HG03103 (cell line): ENCODE results near the gene BLOC1S1.

Experiments used
- ATAC-seq: cut with Tn5 transposase; IDR thresholded peaks from one replicate; pipeline ENCODE4 v1.9.1; 2021; ENCODE audit warnings: low read depth; ENCODE audit not compliant: unreplicated experiment

BLOC1S1 gene

DNA sequence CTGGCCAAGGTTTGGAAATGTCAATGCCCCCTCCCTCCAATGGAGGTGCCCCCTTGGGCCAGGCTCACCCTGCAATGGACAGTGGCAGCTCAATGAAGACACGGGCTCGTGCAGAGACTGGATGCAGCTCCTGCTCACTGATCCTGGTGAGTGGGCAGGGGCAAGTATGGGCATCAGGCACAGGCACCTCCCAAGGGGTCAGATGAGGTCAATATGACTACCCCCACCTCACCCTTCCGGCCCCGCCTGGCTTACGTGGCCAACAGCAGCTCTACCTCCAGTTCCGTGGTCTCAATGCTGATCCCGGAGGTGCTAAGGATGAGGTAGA lies 21.7 kb upstream of the BLOC1S1 start:
- ATAC-seq, result no peak

GRCh38 chr12:55694651-55695050 lies 21.2 kb upstream of the BLOC1S1 start:
- no peak for ATAC-seq

DNA sequence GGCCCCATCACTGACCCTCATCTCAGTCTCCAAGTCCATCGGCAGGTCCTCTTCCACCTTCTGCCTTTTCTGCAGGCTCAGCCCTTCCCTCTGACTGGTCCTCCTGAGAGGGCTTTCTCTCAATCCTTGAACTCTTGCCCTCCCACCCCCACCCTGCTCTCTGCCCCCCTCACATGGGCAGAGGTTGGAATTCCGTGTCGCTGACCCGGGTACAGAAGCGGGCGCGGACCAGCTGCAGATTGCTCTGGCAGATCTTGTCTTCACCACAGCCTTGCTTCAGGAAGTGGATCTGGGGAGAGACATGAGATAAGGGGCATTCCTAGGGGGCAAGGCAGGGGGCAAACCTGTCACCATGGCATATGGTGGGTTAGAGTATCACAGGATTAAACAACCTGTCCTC lies 20.5 kb upstream of the BLOC1S1 start:
- no peak for ATAC-seq

DNA sequence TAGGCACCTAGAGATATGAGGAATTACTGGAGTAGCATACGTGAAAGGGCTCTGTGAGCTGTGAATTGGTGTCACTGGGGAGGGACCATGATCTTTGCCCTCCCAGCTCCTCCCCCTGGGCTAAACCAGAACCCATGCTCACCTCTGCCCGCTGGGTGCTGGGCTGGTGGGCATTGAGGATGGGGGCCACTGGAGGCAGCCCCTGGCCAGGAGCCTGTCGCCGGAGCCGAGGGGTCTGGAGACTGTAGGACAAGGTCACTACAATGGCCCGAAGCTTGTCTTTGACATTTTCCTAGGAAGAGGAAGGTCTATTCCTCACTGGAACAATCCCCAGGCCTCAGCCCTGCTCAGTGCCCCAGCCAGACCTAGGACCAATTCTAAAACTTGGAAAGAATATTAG lies 19.7 kb upstream of the BLOC1S1 start:
- ATAC-seq, result no peak

DNA sequence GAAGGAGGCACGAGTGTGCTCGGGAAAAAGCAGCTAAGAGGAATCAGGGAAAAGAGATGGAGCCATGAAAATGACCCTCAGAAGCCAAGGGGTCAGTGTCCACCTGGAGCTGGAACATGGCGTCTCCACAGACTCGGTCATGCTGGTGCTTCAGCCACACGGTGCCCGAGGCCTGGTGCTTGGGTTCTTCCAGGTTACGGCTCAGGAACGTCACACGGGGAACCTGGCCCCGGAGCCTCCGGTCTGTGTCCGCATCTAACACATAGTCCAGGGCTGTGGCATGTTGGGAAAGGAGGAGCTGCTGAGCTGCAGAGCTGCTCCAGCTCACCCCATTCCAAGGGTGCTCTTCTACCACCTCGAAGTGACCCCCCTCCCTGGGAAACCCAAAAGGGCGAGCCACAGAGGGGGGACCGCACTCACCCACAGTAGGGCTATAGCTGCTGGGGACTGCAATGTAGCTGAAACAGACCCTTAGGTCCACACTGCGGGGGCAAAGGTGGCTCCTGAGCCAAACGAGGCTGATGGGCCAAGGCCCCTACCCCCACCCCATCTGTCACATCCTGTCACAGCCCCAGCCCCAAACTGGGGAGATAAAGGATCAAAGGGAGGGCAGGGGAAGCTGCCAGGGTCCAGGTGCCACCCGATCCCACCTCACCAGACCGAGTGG lies 18.9 kb upstream of the BLOC1S1 start:
- no peak for ATAC-seq

GRCh38 chr12:55697686-55698085 lies 18.2 kb upstream of the BLOC1S1 start:
- no peak for ATAC-seq

- ATAC-seq, result no peak
These were observed 17.4 kb upstream of the BLOC1S1 start for GRCh38 chr12:55698241-55698955.

DNA sequence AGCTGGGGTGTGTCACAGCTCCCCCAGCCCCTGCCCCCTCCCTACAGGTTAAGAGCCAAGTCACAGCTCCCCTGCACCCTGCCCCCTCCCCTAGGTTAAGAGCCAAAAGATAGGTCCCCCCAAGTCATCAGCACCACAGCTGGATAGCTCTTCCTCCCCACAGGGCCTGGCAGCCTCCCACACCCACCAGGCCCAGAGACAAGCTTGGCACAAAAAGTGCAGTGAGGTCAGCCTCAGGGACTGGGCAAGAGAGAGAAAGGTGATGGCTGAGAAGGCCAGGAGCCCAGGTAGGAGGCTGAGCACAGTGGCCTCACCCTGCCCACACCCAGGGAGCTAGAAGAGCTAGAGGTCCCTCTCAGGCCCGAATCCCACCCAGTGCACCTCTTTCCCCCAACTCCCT lies 16.9 kb upstream of the BLOC1S1 start:
- no peak for ATAC-seq

DNA sequence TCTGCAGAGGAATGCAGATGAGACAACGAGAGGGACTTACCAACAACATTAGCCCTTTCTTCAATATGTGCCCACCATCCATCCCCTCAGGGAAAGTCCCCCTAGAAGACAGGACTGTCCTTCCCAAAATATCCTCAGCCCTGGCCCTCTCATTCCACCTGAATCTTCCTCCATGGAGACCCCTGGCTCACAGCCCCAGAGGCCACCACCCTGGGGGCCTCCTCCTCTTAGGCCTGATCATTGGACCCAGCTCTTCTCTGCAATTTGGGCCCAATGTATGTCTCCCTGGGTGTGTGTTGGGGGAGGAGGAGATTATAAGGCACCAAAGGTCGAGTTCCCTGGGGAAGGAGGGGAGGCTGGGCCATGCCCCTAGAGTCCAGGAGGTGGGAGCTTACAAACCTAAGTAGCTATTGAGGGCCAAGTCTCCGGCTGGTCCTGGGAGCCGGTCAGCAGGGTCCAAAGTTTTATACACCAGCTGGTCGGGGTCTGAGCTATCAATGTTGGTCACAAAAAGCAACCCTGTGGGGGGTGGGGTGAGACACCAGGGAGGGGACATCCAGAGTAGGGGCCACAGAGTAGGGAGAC lies 16.3 kb upstream of the BLOC1S1 start:
- ATAC-seq, result no peak

- no peak for ATAC-seq
These were observed 15.4 kb upstream of the BLOC1S1 start for GRCh38 chr12:55700255-55701018.

DNA sequence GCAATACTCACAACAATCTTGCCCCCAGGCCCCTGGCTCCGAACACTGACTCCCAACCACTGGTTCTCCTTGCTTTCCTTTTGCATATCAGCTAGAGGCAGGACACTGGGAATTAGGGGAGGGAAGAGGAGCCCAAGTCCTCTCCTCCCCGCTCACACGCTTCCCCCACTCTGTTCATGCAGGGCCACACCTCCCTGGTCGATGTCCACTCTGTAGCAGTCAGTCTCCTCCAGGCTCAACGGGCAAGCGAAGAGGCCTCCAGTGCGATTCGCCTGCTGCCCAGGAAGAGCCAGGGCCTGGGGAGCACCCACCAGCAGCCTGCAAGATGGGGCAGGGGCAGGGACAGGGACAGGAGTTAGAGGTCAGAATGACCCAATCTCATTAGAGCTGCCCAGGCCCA lies 13.0 kb upstream of the BLOC1S1 start:
- ATAC-seq, result no peak

DNA sequence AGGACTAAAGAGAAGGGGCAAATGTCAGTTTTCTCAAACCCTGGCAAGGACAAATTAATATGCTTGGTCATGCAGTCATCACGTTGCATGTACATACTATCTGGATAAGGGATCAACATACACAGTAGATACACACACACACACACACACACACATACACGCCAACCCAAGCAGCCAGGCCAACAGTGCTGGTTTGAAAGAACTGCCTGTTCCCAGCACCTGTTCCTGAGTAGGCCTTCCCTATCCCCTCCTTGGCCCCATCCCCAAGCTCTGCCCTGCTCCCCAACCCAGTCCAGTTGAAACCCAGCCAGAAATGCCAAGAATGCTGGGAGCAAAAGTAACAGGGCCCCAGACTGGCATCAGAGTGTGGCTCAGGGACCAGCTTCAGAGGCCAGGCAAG lies 12.6 kb upstream of the BLOC1S1 start:
- no peak for ATAC-seq

DNA sequence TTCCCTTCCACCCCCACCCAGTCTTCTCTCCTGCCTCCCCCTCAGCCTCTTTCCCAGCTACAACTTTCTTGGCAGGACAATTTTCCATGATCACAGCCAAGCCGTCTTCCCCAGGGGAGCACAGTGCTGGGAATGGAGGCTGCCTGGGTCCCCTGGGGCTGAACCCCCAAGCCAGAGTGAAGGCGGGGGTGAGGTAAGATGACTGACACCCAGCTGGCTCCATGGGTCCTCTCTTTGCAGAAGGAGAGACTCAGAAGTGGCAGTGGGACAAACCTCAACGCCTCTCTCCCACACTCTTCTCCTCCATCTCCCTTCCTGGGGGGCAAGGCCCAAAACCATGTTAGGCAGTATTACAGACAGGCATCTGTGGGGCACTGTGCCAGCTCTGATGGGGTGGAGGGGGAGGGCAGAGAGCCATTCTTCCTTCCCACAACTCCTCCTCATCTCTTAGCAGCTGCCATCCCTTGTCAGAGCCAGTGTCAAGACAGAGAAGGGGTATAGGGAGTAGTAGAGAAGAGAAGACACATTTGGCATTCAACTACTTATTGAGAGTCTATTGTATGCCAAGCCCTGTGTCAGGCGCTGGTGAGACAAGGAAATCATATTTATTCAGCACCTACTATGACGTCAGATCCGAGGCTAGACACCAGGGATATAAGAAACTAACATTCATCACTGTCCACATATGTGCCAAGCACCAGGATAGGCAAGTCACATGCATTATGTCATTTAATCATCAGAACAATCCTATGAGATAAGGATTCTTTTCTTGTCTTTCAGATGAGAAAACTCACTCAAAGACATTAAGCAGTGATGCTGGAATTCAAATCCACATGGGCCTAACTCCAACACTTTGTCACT lies 11.7 kb upstream of the BLOC1S1 start:
- no peak for ATAC-seq

GRCh38 chr12:55704824-55705718 lies 10.8 kb upstream of the BLOC1S1 start:
- no peak for ATAC-seq

DNA sequence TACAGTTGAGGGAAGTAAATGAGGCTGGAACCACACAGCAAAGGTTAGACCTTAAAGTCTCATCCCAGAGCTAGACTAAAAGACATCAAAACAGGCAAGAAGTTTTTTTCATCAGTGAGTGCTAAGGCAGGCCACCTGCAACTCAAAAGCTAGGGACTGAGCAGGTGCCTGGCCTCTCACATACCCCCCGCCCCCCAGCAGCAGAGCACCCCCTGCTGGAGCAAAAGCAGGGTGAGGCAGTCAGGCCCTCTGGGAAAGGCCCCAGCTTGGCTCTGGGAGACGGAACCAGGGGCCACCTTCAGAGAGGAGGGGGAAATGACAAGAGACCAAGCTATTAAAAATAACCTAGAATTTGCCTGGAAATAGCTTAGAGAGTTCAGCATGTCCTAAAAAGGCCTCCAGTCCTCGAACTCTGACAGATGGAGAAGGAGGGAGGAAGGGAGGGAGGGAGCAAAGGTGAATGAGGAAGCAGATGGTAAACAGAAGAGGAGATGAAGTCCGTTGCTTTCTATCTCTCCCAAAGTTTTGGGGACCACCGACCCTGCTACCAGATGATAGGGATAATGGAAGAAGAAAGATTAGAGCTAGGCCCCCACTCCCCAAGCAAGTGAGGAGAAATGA lies 10.0 kb upstream of the BLOC1S1 start:
- no peak for ATAC-seq

- no peak for ATAC-seq
These were observed 9.2 kb upstream of the BLOC1S1 start for GRCh38 chr12:55706568-55707218.

DNA sequence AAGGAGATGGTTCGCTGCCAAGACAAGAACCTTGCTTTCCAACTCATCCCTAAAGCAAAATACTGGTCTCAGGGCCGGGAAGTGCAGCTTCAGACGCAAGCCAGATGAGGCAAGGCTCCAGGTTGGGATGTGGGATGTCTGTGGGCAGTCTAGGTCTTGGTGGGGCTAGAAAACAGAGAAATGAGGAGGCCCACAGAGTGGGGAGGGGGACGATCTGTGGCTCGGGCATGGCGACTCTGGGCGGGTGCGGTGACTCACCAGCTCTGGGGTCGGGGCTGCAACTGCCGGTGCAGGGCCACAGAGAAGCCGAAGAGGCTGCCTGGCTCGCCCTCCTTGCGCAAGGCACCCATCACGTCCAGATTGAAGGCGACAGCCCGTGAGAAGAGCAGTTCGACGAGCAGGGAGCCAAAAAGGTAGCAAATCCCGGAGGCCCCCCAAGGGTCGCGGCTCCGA lies 8.6 kb upstream of the BLOC1S1 start:
- ATAC-seq, result no peak

DNA sequence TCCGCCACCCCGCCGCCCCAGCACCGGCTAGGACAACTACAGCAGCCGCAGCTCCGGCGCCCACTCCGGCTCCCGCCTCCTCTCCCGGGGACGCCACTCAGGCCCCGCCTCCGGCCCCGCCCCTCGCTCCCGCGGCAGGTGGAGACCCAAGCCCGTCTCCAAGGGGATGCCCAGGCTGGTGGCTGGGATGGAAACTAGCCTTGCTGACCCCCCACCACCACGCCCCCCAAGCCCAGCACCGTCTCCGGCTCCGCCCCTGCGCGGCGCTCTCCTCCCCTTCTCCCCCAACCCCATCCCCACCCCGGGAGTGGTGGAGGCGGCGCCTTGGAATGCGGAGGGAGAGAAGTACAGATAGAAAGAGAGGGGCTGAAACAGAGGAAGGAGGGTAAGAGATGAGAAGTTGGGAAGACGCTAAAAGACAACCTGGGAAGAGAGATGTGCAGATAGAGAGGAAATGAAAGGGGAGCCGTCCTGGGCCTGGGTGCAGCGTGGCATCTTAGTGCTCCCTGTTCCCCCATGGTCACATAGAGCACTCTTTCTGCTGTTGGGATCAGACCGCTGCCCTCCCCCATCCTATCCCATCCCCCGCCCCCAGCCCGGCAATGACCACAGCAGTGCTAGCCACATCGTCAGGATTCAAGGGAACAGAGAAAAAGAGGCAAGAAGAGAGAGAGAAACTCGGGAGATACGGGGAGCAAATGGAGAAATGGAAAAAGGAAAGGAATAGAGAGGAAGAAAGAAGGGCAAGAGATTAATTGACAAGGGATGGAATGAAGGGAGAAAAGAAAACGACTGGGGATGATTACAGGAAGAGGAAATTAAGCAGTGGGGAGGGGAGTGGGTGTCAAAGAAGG lies 7.8 kb upstream of the BLOC1S1 start, which contains the start of gene ITGA7:
Gene ITGA7, minus strand, starts transcription at position 64 of the 854 bp plus-strand sequence. CDS start 222 bp downstream, outside the sequence.
- no peak for ATAC-seq
